Measurements from ENCODE around the gene ADGRB2.

- TF ChIP-seq, protein P1, sequence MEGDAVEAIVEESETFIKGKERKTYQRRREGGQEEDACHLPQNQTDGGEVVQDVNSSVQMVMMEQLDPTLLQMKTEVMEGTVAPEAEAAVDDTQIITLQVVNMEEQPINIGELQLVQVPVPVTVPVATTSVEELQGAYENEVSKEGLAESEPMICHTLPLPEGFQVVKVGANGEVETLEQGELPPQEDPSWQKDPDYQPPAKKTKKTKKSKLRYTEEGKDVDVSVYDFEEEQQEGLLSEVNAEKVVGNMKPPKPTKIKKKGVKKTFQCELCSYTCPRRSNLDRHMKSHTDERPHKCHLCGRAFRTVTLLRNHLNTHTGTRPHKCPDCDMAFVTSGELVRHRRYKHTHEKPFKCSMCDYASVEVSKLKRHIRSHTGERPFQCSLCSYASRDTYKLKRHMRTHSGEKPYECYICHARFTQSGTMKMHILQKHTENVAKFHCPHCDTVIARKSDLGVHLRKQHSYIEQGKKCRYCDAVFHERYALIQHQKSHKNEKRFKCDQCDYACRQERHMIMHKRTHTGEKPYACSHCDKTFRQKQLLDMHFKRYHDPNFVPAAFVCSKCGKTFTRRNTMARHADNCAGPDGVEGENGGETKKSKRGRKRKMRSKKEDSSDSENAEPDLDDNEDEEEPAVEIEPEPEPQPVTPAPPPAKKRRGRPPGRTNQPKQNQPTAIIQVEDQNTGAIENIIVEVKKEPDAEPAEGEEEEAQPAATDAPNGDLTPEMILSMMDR (conservative IDR thresholded peaks at IDR 0.05; ENCODE audit: low read length) = no peak
- TF ChIP-seq EZH2phosphoT487 (IDR thresholded peaks at IDR 0.05; ENCODE audit: borderline replicate concordance) = no peak
Measured at GRCh38 chr1:31795096-31795675, 31.0 kb upstream of the ADGRB2 start.

All from Loucy (cell line).